ENCODE results near the gene ACAP3. TPM values are rescaled to one million over a fixed set of nuclear protein-coding genes. Genes with fewer than 3 reads are reported as not detected.

ACAP3 gene
- total RNA-seq, 1 donor from 2014 or later, result 50.6 TPM

DNA sequence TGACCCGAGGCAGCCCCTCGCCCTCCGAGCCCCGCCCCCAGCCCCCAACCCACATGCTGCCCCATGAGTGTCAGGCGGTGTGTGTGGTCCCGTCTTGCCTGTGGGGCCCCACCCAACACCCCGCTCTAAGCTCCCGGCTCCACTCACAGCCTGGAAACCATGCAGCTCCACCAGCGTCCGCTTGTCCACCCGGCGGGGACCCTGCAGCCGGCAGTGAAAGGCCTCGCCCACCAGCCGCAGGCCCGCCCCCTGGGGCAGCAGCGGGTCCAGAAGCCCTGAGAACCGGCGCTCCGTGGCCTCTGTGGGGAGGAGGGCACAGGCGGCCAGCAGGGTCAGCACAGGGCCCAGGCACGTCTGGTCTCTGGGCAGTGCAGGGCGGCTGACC lies 63.9 kb downstream of the ACAP3 start:
- peaks cover 56% of the 10 kb centered on the region for H3K27me3 ChIP-seq (ENCODE audit: low read depth)
- H3K27ac ChIP-seq, result no peak overlapping the region
- DNase-seq (no peak), ATAC-seq (no peak)
- TF ChIP-seq, protein P1, sequence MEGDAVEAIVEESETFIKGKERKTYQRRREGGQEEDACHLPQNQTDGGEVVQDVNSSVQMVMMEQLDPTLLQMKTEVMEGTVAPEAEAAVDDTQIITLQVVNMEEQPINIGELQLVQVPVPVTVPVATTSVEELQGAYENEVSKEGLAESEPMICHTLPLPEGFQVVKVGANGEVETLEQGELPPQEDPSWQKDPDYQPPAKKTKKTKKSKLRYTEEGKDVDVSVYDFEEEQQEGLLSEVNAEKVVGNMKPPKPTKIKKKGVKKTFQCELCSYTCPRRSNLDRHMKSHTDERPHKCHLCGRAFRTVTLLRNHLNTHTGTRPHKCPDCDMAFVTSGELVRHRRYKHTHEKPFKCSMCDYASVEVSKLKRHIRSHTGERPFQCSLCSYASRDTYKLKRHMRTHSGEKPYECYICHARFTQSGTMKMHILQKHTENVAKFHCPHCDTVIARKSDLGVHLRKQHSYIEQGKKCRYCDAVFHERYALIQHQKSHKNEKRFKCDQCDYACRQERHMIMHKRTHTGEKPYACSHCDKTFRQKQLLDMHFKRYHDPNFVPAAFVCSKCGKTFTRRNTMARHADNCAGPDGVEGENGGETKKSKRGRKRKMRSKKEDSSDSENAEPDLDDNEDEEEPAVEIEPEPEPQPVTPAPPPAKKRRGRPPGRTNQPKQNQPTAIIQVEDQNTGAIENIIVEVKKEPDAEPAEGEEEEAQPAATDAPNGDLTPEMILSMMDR (IDR thresholded peaks at IDR 0.05), result no peak
- H3K4me1 ChIP-seq, result no peaks in the 10 kb centered on the region
- H3K36me3 ChIP-seq, result no peaks in the 10 kb centered on the region
- intact Hi-C loops (cut with DNase I), result no loop called here
- no peaks in the 10 kb centered on the region for H3K9me3 ChIP-seq
- H3K4me3 ChIP-seq, result no peak overlapping the region

GRCh38 chr1:1243266-1243660 lies 64.5 kb downstream of the ACAP3 start:
- intact Hi-C loops (cut with DNase I), result no loop called here
- no peaks in the 10 kb centered on the region for H3K4me1 ChIP-seq
- TF ChIP-seq, protein P1 (IDR thresholded peaks at IDR 0.05), result no peak
- no peak for DNase-seq
- H3K36me3 ChIP-seq, result no peaks in the 10 kb centered on the region
- no peak overlapping the region for H3K4me3 ChIP-seq
- no peak overlapping the region for H3K27ac ChIP-seq
- peaks cover 62% of the 10 kb centered on the region for H3K27me3 ChIP-seq (ENCODE audit: low read depth)
- H3K9me3 ChIP-seq, result no peaks in the 10 kb centered on the region
- ATAC-seq, result no peak

DNA sequence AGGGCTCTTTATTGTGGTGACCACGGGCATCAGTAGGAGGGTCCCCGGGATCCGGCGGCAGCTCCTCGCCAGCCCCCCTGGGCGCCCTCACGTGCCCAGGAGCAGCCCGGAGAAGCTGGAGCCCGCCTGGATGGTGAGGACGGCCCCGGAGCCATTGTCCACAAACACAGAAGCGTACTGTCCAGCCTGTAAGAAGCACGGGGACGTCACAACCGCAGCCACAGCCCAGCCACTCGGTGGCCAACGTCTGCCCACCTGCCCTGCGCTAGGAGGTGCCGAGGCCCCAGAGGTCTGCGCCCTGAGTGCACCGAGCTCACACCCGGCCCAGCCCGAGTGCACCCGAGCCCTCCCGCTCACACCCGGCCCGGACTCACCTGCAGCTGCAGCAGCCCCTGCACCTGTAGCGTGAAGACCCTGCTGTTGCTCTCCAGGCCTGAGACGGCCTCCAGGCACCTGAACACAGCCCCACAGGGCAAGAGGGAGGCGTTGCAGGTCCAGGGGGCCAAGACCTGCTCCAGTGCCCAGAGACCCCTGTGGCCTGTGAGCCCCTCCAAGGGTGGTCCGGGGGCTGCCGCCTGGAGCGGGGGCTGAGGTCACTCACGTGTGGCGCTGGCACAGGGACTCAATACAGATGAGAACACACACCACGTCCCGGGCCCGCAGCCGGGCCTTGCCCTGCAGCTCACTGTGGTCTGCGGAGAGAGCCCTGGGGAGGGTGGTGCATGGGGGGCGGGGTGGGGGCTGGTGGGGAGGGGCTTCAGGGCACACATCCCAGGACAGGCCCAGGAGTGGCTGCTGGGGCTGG lies 65.1 kb downstream of the ACAP3 start:
- no peak overlapping the region for H3K27ac ChIP-seq
- no peak for ATAC-seq
- no peaks in the 10 kb centered on the region for H3K36me3 ChIP-seq
- no peaks in the 10 kb centered on the region for H3K4me1 ChIP-seq
- TF ChIP-seq, protein P1 (IDR thresholded peaks at IDR 0.05), result no peak
- intact Hi-C loops (cut with DNase I), result no loop called here
- no peaks in the 10 kb centered on the region for H3K9me3 ChIP-seq
- H3K4me3 ChIP-seq, result no peak overlapping the region
- no peak for DNase-seq
- peaks cover 67% of the 10 kb centered on the region for H3K27me3 ChIP-seq (ENCODE audit: low read depth)

Small RNA genes lying within 50 kb of the gene (microRNA-seq; reads per million reads assigned to microRNA genes)
- gene MIR6726 (ENCODE audit: borderline number of aligned reads) (not detected), gene MIR6727 (ENCODE audit: borderline number of aligned reads) (not detected), gene MIR6808 (ENCODE audit: borderline number of aligned reads) (not detected)

Other genes starting within 250 kb of the ACAP3 start
- 0.65 TPM for gene RNF223, start 233.6 kb downstream of the ACAP3 start, total RNA-seq
- gene C1orf159, start 191.8 kb downstream of the ACAP3 start, total RNA-seq, result 11.7 TPM
- 6.6 TPM for gene TTLL10, start 134.1 kb downstream of the ACAP3 start, total RNA-seq
- 0.47 TPM for gene TNFRSF18, start 101.3 kb downstream of the ACAP3 start, total RNA-seq
- gene TNFRSF4, start 93.8 kb downstream of the ACAP3 start, total RNA-seq, result 3.0 TPM
- gene SDF4, start 75.9 kb downstream of the ACAP3 start, total RNA-seq, result 127 TPM
- gene B3GALT6, start 75.7 kb downstream of the ACAP3 start, total RNA-seq, result 13.7 TPM
- gene C1QTNF12, start 61.2 kb downstream of the ACAP3 start, total RNA-seq, result 1.2 TPM
- gene UBE2J2, start 34.1 kb downstream of the ACAP3 start, total RNA-seq, result 49.9 TPM
- 4.3 TPM for gene SCNN1D, start 27.5 kb downstream of the ACAP3 start, total RNA-seq
- 16.2 TPM for gene PUSL1, start 667 bp upstream of the ACAP3 start, total RNA-seq
- 88.9 TPM for gene INTS11, start 16.7 kb upstream of the ACAP3 start, total RNA-seq
- gene CPTP, start 16.9 kb upstream of the ACAP3 start, total RNA-seq, result 20.4 TPM
- gene TAS1R3, start 23.4 kb upstream of the ACAP3 start, total RNA-seq, result 0.65 TPM
- 60.4 TPM for gene DVL1, start 41.5 kb upstream of the ACAP3 start, total RNA-seq
- 39.3 TPM for gene MXRA8, start 50.6 kb upstream of the ACAP3 start, total RNA-seq
- 82.4 TPM for gene AURKAIP1, start 67.3 kb upstream of the ACAP3 start, total RNA-seq
- 165 TPM for gene CCNL2, start 91.4 kb upstream of the ACAP3 start, total RNA-seq
- gene MRPL20, start 99.4 kb upstream of the ACAP3 start, total RNA-seq, result 79.8 TPM
- gene ANKRD65, start 113.3 kb upstream of the ACAP3 start, total RNA-seq, result 22.3 TPM
- 58.7 TPM for gene VWA1, start 127.8 kb upstream of the ACAP3 start, total RNA-seq
- gene ATAD3C, start 141.8 kb upstream of the ACAP3 start, total RNA-seq, result 7.8 TPM
- 19.0 TPM for gene ATAD3B, start 163.8 kb upstream of the ACAP3 start, total RNA-seq
- 14.1 TPM for gene ATAD3A, start 204.2 kb upstream of the ACAP3 start, total RNA-seq
- 3.9 TPM for gene TMEM240, start 232.7 kb upstream of the ACAP3 start, total RNA-seq

All from lower lobe of right lung (tissue), 2 donors.